Measurements from ENCODE around the gene CNOT6L.

DNA sequence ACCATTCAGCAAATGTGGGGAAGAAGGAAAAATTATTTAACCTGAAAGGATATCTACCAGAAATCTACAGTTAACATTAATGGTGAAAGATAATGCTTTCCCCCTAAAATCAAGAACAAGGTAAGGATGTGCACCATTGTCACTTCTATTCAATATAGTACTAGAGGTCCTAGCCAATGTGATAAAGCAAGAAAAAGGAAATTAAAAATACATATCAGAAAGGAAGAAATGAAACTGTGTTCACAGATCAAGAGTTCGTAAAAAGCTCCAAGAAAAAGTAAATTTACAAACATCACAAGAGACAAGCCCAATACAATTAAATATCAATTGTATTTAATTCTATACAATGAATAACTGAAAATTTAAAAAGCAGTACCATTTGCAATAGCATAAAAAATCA lies 57.6 kb downstream of the CNOT6L start:
- TF ChIP-seq RAD21 (IDR thresholded peaks at IDR 0.05; ENCODE audit: low read length) (no peak), RFX5 (IDR thresholded peaks at IDR 0.05; ENCODE audit: low read depth, low read length) (no peak), POLR2A (IDR thresholded peaks at IDR 0.05; ENCODE audit: low read depth, low read length) (no peak), MXI1 (IDR thresholded peaks at IDR 0.05; ENCODE audit: borderline replicate concordance, low read depth, low read length) (no peak), RCOR1 (IDR thresholded peaks at IDR 0.05; ENCODE audit: insufficient replicate concordance, low read length) (no peak), FOS (IDR thresholded peaks at IDR 0.05; ENCODE audit: low read depth, low read length) (no peak), MAZ (IDR thresholded peaks at IDR 0.05; ENCODE audit: borderline replicate concordance, low read depth, low read length) (no peak), NFE2L2 (IDR thresholded peaks at IDR 0.05; ENCODE audit: low read depth, low read length) (no peak)
- TF ChIP-seq, protein P1, sequence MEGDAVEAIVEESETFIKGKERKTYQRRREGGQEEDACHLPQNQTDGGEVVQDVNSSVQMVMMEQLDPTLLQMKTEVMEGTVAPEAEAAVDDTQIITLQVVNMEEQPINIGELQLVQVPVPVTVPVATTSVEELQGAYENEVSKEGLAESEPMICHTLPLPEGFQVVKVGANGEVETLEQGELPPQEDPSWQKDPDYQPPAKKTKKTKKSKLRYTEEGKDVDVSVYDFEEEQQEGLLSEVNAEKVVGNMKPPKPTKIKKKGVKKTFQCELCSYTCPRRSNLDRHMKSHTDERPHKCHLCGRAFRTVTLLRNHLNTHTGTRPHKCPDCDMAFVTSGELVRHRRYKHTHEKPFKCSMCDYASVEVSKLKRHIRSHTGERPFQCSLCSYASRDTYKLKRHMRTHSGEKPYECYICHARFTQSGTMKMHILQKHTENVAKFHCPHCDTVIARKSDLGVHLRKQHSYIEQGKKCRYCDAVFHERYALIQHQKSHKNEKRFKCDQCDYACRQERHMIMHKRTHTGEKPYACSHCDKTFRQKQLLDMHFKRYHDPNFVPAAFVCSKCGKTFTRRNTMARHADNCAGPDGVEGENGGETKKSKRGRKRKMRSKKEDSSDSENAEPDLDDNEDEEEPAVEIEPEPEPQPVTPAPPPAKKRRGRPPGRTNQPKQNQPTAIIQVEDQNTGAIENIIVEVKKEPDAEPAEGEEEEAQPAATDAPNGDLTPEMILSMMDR (conservative IDR thresholded peaks at IDR 0.05; ENCODE audit: low read depth, low read length): no peak
- TF ChIP-seq, protein P2, sequence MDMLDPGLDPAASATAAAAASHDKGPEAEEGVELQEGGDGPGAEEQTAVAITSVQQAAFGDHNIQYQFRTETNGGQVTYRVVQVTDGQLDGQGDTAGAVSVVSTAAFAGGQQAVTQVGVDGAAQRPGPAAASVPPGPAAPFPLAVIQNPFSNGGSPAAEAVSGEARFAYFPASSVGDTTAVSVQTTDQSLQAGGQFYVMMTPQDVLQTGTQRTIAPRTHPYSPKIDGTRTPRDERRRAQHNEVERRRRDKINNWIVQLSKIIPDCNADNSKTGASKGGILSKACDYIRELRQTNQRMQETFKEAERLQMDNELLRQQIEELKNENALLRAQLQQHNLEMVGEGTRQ (IDR thresholded peaks at IDR 0.05; ENCODE audit: low read depth, low read length): no peak
